ENCODE data around the gene LRRC34.

The LRRC34 gene

GRCh38 chr3:169813757-169814517, 1.2 kb upstream of the LRRC34 start:
- DNase-seq, result peak; percentile 13 to 18

- no peak for DNase-seq
These were observed 574 bp upstream of the LRRC34 start for GRCh38 chr3:169813278-169813677.

GRCh38 chr3:169811631-169812331, 923 bp downstream of the LRRC34 start:
- DNase-seq, result peak; percentile 12 to 14

GRCh38 chr3:169809230-169809795, 3.4 kb downstream of the LRRC34 start:
- no peak for DNase-seq

GRCh38 chr3:169804681-169805080, 8.0 kb downstream of the LRRC34 start:
- no peak for DNase-seq

GRCh38 chr3:169792359-169792758, 20.3 kb downstream of the LRRC34 start:
- DNase-seq, result no peak

GRCh38 chr3:169790687-169791429, 21.8 kb downstream of the LRRC34 start:
- no peak for DNase-seq

GRCh38 chr3:169790219-169790618, 22.5 kb downstream of the LRRC34 start:
- DNase-seq, result no peak

GRCh38 chr3:169787791-169788190, 24.9 kb downstream of the LRRC34 start:
- no peak for DNase-seq

GRCh38 chr3:169787120-169787519, 25.6 kb downstream of the LRRC34 start:
- no peak for DNase-seq

- no peak for DNase-seq
These were observed 31.4 kb downstream of the LRRC34 start for GRCh38 chr3:169781209-169781855.

- DNase-seq, result no peak
These were observed 32.0 kb downstream of the LRRC34 start for GRCh38 chr3:169780742-169781141.

GRCh38 chr3:169777822-169778221, 34.9 kb downstream of the LRRC34 start:
- no peak for DNase-seq

- DNase-seq, result no peak
These were observed 38.5 kb downstream of the LRRC34 start for GRCh38 chr3:169774186-169774585.

GRCh38 chr3:169772897-169773816, 39.5 kb downstream of the LRRC34 start, which contains the start of gene MYNN:
TSS of gene MYNN (plus strand) at chr3:169773396. CDS start at chr3:169774296, 900 bp downstream.
- peak; percentile 75 to 84 for DNase-seq

GRCh38 chr3:169772305-169772896, 40.3 kb downstream of the LRRC34 start:
- peak; percentile 75 to 81 for DNase-seq

GRCh38 chr3:169771497-169772304, 41.0 kb downstream of the LRRC34 start:
- DNase-seq, result peak; percentile 79 to 87

- DNase-seq, result no peak
These were observed 43.2 kb downstream of the LRRC34 start, which contains the start of gene ACTRT3 for GRCh38 chr3:169769287-169770181. TSS of gene ACTRT3 (minus strand) at chr3:169769561. CDS start at chr3:169769520, 41 bp downstream.
